HCT116 (cell line): ENCODE data around the gene SGSM2. TPM values are rescaled to one million over a fixed set of nuclear protein-coding genes. Genes with fewer than 3 reads are reported as not detected.

Experiments
- ATAC-seq: fragments of 200-7000 bp; cut with Tn5 transposase; 2 replicates; pipeline ENCODE4 v1.9.1; 2020; ENCODE audit warnings: mild to moderate bottlenecking, moderate library complexity
- BruUV-seq: library from RNA; stranded (reverse); fragments of 400-500 nt; replicated peaks from 2 replicates; lab custom pipeline; 2021; lab: Mats Ljungman, UMichigan
- CTCF ChIA-PET: fragments of 300-600 bp; sonication (Branson Sonifier 250); formaldehyde crosslinking; loops from one replicate; lab custom pipeline; 2021; ENCODE audit warnings: antibody characterized with exemption; lab: Charles Lee
- POLR2A ChIA-PET: fragments of 300-600, 350-600 bp; sonication (Branson Sonifier 250); formaldehyde crosslinking; loops from one replicate; lab custom pipeline; 2021; ENCODE audit warnings: antibody characterized with exemption; lab: Charles Lee
- RAD21 ChIA-PET, 2 experiments: fragments of 300-600 bp; sonication (Branson Sonifier 250); formaldehyde crosslinking; loops; one replicate each; lab custom pipeline; 2023; ENCODE audit warnings: low total read pairs in 2 of 2; ENCODE audit not compliant: uncharacterized antibody in 2 of 2, unreplicated experiment in 2 of 2, low non-redundant PET in 1 of 2; lab: Charles Lee
- DNase-seq: peaks from one replicate; pipeline ENCODE4 v3.0.0-alpha.2; 2010; ENCODE audit warnings: low read depth, low spot score
- H2AFZ ChIP-seq: fragments of 200-600 bp; shearing (Covaris generic), sonication (generic); 2 replicates; pipeline ENCODE4 v1.6.1; 2017; ENCODE audit warnings: low read depth, mixed run types, mixed read lengths, antibody characterized with exemption, low read length; ENCODE audit not compliant: poor library complexity, severe bottlenecking
- H3K27ac ChIP-seq: 2 replicates; pipeline ENCODE4 v1.5.1; 2012; ENCODE audit warnings: low read depth, low read length
- H3K27me3 ChIP-seq: fragments of 200-600 bp; sonication (generic); 2 replicates; pipeline ENCODE4 v1.6.1; 2016; ENCODE audit warnings: mixed run types, low read length, mixed read lengths; ENCODE audit not compliant: insufficient read depth
- H3K36me3 ChIP-seq, 2 experiments: fragments of 200-500 bp in 1 of 2; fragments of 200-600 bp in 1 of 2; sonication (Bioruptor generic) in 1 of 2; sonication (generic) in 1 of 2; 2 replicates each; pipeline versions ENCODE4 v1.5.1 to v1.6.1; 2014 to 2016; ENCODE audit warnings: low read length in 2 of 2, inconsistent platforms in 1 of 2, mixed read lengths in 1 of 2, mixed run types in 1 of 2; ENCODE audit not compliant: insufficient read depth in 2 of 2, control insufficient read depth in 1 of 2
- H3K4me1 ChIP-seq, 2 experiments: fragments of 200-600 bp in 1 of 2; sonication (generic) in 1 of 2; 2 replicates each; pipeline versions ENCODE4 v1.5.1 to v1.6.1; 2012 to 2017; ENCODE audit warnings: low read length in 2 of 2, inconsistent platforms in 1 of 2, mild to moderate bottlenecking in 1 of 2, mixed read lengths in 1 of 2, mixed run types in 1 of 2, moderate library complexity in 1 of 2; ENCODE audit not compliant: insufficient read depth in 2 of 2, control insufficient read depth in 1 of 2
- H3K4me2 ChIP-seq: fragments of 200-600 bp; sonication (generic); 2 replicates; pipeline ENCODE4 v1.6.1; 2017; ENCODE audit warnings: mixed run types, low read length, mixed read lengths
- H3K4me3 ChIP-seq, 2 experiments: fragments of 200-600 bp in 1 of 2; sonication (generic) in 1 of 2; replicated peaks in 1 of 2; 2 replicates each; pipeline ENCODE4 v1.5.1; 2011 to 2016; ENCODE audit warnings: low read length in 2 of 2, control low read depth in 1 of 2, low read depth in 1 of 2, mild to moderate bottlenecking in 1 of 2, mixed read lengths in 1 of 2, mixed run types in 1 of 2
- H3K79me2 ChIP-seq: fragments of 200-600 bp; sonication (generic); 2 replicates; pipeline ENCODE4 v1.6.1; 2017; ENCODE audit warnings: mild to moderate bottlenecking, mixed run types, low read length, moderate library complexity, mixed read lengths; ENCODE audit not compliant: insufficient read depth
- H3K9ac ChIP-seq: fragments of 200-600 bp; sonication (generic); 2 replicates; pipeline ENCODE4 v1.6.1; 2016; ENCODE audit warnings: low read length, mixed read lengths
- H3K9me2 ChIP-seq: fragments of 200-600 bp; sonication (generic), shearing (Covaris generic); 2 replicates; pipeline ENCODE4 v1.6.1; 2017; ENCODE audit warnings: mixed run types, mild to moderate bottlenecking, moderate library complexity; ENCODE audit not compliant: insufficient read depth
- H3K9me3 ChIP-seq, 2 experiments: fragments of 200-500 bp in 1 of 2; fragments of 200-600 bp in 1 of 2; sonication (Bioruptor generic) in 1 of 2; sonication (generic) in 1 of 2; 2 replicates each; pipeline ENCODE4 v1.6.1; 2014 to 2017; ENCODE audit warnings: low read length in 2 of 2, mixed read lengths in 2 of 2, inconsistent platforms in 1 of 2, low read depth in 1 of 2, mild to moderate bottlenecking in 1 of 2, mixed run types in 1 of 2, moderate library complexity in 1 of 2; ENCODE audit not compliant: control insufficient read depth in 1 of 2, insufficient read depth in 1 of 2
- H4K20me1 ChIP-seq: fragments of 200-600 bp; sonication (generic), shearing (Covaris generic); 2 replicates; pipeline ENCODE4 v1.6.1; 2017; ENCODE audit warnings: mixed run types, mild to moderate bottlenecking, moderate library complexity; ENCODE audit not compliant: insufficient read depth
- CBX3 ChIP-seq: IDR thresholded peaks from 2 replicates; pipeline ENCODE4 v1.6.1; 2012; ENCODE audit warnings: low read depth
- CEBPB ChIP-seq: IDR thresholded peaks from 2 replicates; pipeline ENCODE4 v1.6.1; 2012; ENCODE audit warnings: low read depth
- EGR1 ChIP-seq: IDR thresholded peaks from 2 replicates; pipeline ENCODE4 v1.6.1; 2012; ENCODE audit warnings: low read depth
- FOSL1 ChIP-seq: IDR thresholded peaks from 2 replicates; pipeline ENCODE4 v1.6.1; 2012; ENCODE audit warnings: low read depth
- JUND ChIP-seq: IDR thresholded peaks from 2 replicates; pipeline ENCODE4 v1.6.1; 2012
- RAD21 ChIP-seq: IDR thresholded peaks from 2 replicates; pipeline ENCODE4 v1.6.1; 2012; ENCODE audit warnings: low read depth, mild to moderate bottlenecking
- SIN3A ChIP-seq: IDR thresholded peaks from 2 replicates; pipeline ENCODE4 v1.6.1; 2012; ENCODE audit warnings: low read depth
- SP1 ChIP-seq: IDR thresholded peaks from 2 replicates; pipeline ENCODE4 v1.6.1; 2012; ENCODE audit warnings: low read depth
- SRF ChIP-seq: IDR thresholded peaks from 2 replicates; pipeline ENCODE4 v1.6.1; 2012; ENCODE audit warnings: low read depth
- TCF7L2 ChIP-seq: IDR thresholded peaks from 2 replicates; pipeline ENCODE4 v1.7.0; 2011; ENCODE audit warnings: borderline replicate concordance, inconsistent platforms; ENCODE audit not compliant: insufficient read depth, insufficient read length; ENCODE audit errors: extremely low read depth
- ZFX ChIP-seq: fragments of 450-650 bp; IDR thresholded peaks from 2 replicates; pipeline ENCODE4 v1.6.1; 2017
- intact Hi-C: fragments of 100-400 bp; cut with micrococcal nuclease; formaldehyde crosslinking; loops from 2 replicates; pipeline ENCODE4 v1.10.0; 2022
- total RNA-seq: library from RNA; stranded (reverse); gene quantifications from one replicate; pipeline ENCODE4 v1.2.1, GENCODE V29; 2021; ENCODE audit not compliant: unreplicated experiment

The SGSM2 gene
- total RNA-seq, 1 experiment from 2014 or later, result 68.1 TPM

DNA sequence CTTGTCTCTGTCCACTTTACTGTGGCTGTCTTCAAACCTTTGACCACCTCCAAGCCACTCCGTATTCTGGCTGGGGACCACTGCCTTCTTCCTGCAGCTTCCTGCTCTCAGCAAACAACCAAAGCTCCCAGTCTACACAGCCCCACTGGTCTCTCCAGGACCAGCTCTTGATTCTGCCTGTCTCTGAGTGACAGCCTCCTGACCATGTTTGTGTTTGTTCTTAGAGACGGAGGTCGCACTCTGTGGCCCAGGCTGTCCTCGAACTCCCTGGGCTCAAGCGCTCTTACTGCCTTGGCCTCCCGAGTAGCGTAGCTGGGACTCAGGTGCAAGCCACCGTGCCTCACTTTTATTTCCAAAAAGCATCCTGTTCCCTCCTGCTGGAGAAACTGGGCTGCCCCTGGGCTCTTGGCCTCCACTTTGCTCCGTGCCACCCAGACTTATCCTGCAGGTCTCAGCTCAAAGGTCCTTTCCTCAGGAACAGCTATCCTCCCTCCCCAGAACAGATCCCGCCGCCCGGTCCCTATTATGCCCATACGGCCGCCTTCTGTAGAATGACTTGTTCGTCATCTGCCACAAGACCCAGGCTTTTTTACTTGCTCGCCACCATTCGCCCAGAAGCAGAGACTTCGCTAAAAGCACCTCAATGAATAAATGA lies 54.4 kb downstream of the SGSM2 start:
- no TSS peak for BruUV-seq
- 0 out of 4 replicates have a peak, but pooled peaks cover 0 to 3% of the 10 kb centered on the region in 2 experiments for H3K36me3 ChIP-seq
- no peaks in the 10 kb centered on the region for H3K9me3 ChIP-seq
- peak overlapping the region; percentile 93 for H3K4me2 ChIP-seq
- peak overlapping the region; percentile 63 to 69 for H3K4me3 ChIP-seq
- ChIA-PET RAD21 (interaction anchor here in 1 of 2 experiments (0.7 to 1.4 kb wide), 2 partner anchors 9 to 24 kb away, joined by 3 read pairs; no protein-coding TSS in a partner anchor), POLR2A (interaction anchor here (1.3 to 2.4 kb wide), 2 partner anchors 9 to 10 kb away, joined by 3 to 12 read pairs; no protein-coding TSS in a partner anchor), CTCF (interaction anchor here (2.8 kb wide), 1 partner anchor 9 kb away, joined by 21 read pairs; no protein-coding TSS in a partner anchor)
- no peaks in the 10 kb centered on the region for H3K9me2 ChIP-seq
- ATAC-seq, result no peak
- H4K20me1 ChIP-seq, result no peaks in the 10 kb centered on the region
- H3K27me3 ChIP-seq, result no peaks in the 10 kb centered on the region
- H3K4me1 ChIP-seq, result peaks cover 31 to 67% of the 10 kb centered on the region in 2 experiments
- no peak overlapping the region for H2AFZ ChIP-seq
- TF ChIP-seq JUND (no peak), TCF7L2 (no peak), SIN3A (no peak), SRF (no peak), FOSL1 (no peak), ZFX (no peak), EGR1 (no peak), CBX3 (no peak), RAD21 (no peak), SP1 (no peak), CEBPB (no peak)
- peaks cover 40% of the 10 kb centered on the region for H3K79me2 ChIP-seq
- H3K9ac ChIP-seq, result peak overlapping the region; percentile 100
- no peak for DNase-seq
- H3K27ac ChIP-seq, result peak overlapping the region; percentile 100
- intact Hi-C loops, result no loop called here
